GM12878 (cell line): ENCODE measurements around the gene MZT2B.
"Not testable (repeated sequence)": the region's sequence is repeated elsewhere in the genome, so short reads cannot be mapped to it uniquely, and the experiment has no call there.

Source experiments
- CTCF ChIP-seq, 3 experiments: IDR thresholded peaks in 2 of 3; conservative IDR thresholded peaks in 1 of 3; 2 replicates each; pipeline ENCODE4 v1.5.1; 2011; ENCODE audit warnings: low read depth in 3 of 3, low read length in 3 of 3, mild to moderate bottlenecking in 3 of 3, control low read depth in 2 of 3, moderate library complexity in 2 of 3, inconsistent platforms in 1 of 3, mixed read lengths in 1 of 3; ENCODE audit not compliant: control insufficient read depth in 2 of 3, insufficient read depth in 1 of 3; ENCODE audit errors: extremely low read depth in 1 of 3
- E4F1 ChIP-seq: fragments of 450-650 bp; IDR thresholded peaks from 2 replicates; pipeline ENCODE4 v1.6.1; 2018; ENCODE audit warnings: borderline replicate concordance, mild to moderate bottlenecking; ENCODE audit not compliant: partially characterized antibody
- GABPA ChIP-seq: IDR thresholded peaks from 2 replicates; pipeline ENCODE4 v1.6.1; 2014; ENCODE audit warnings: antibody characterized with exemption, low read depth, mild to moderate bottlenecking, inconsistent platforms
- NBN ChIP-seq: fragments of 450-650 bp; IDR thresholded peaks from 2 replicates; pipeline ENCODE4 v1.6.1; 2016
- NR2F1 ChIP-seq: fragments of 450-650 bp; conservative IDR thresholded peaks from 2 replicates; pipeline ENCODE4 v1.6.1; 2017; ENCODE audit warnings: mild to moderate bottlenecking
- POLR2A ChIP-seq: IDR thresholded peaks from 2 replicates; pipeline ENCODE4 v1.6.1; 2011; ENCODE audit warnings: low read depth, mild to moderate bottlenecking, low read length

- not testable (repeated sequence) for TF ChIP-seq CTCF (IDR thresholded peaks at IDR 0.05 in 2 of 3, conservative IDR thresholded peaks at IDR 0.05 in 1 of 3; ENCODE audit: control insufficient read depth in 2 of 3, extremely low read depth in 1 of 3, insufficient read depth in 1 of 3, low read depth in 3 of 3, low read length in 3 of 3); NR2F1; POLR2A; GABPA; NBN; E4F1
Observed at GRCh38 chr2:130159376-130159775, 22.7 kb upstream of the MZT2B start.
